Adrenal gland (tissue), 5 donors: ENCODE results near the gene ZDHHC14.

Source experiments
- POLR2A ChIP-seq, 2 donors: fragments of 450-650 bp; IDR thresholded peaks; one replicate each; pipeline ENCODE4 v1.6.1; 2017; ENCODE audit warnings: antibody characterized with exemption in 2 of 2, mild to moderate bottlenecking in 2 of 2, moderate library complexity in 1 of 2
- TF ChIP-seq, protein P1 (sequence below), 6 experiments: fragments of 450-650 bp in 4 of 6; fragments of 200-600 bp in 2 of 6; sonication (generic) in 1 of 6; IDR thresholded peaks; 1 replicate in 5 of 6; 2 replicates in 1 of 6; pipeline versions ENCODE4 v1.5.1 to v1.8.0; 2016 to 2021; ENCODE audit warnings: antibody characterized with exemption in 6 of 6, mild to moderate bottlenecking in 2 of 6, moderate library complexity in 1 of 6
- donor health status: DM: no; HTN: no; CAD: no.

DNA sequence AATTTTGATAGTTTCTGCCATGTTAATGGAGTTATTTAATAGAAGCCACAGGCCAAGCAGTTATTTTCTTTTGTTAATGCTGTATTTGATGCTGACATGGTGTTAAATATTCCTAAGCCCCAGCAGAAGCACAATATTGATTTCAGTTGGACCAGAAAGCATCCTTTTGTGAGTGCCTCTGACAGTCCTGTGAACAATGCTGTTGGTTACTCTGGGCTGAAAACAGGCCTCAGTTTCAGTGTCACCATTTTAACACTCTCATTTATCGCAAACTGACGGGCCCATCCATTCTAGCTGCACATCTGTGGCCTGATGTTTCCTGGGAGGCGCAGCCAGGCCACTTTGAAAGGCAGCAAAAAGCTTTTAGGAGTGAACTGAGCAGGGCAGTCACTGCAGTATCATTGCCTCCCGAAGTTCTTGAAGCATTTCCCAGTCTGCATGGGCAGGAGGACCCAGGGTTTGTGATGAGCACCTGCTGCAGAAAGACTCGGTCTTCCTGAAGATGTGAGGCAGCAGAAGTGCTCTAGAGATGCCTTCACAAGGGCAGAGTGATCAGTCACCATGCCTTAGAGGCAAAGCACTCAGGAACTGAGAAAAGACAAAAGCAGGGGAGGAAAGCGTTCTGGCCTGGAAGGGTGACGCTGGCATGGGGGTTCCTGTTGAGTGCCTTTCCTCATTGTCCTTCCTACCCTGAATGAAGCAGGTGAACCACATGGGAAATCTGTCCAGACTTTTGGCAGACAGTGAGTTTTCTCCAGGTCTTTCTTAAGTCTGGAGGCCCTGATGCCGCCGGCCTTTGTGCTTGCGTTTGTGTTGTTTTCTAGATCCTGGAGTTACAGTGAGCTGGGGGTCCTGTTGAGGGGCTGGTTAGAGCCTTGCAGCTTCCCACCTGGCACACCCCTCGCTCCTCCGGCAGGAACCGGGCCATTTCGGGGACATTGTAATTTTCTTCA, 74.0 kb downstream of the ZDHHC14 start:
- TF ChIP-seq, protein P1, sequence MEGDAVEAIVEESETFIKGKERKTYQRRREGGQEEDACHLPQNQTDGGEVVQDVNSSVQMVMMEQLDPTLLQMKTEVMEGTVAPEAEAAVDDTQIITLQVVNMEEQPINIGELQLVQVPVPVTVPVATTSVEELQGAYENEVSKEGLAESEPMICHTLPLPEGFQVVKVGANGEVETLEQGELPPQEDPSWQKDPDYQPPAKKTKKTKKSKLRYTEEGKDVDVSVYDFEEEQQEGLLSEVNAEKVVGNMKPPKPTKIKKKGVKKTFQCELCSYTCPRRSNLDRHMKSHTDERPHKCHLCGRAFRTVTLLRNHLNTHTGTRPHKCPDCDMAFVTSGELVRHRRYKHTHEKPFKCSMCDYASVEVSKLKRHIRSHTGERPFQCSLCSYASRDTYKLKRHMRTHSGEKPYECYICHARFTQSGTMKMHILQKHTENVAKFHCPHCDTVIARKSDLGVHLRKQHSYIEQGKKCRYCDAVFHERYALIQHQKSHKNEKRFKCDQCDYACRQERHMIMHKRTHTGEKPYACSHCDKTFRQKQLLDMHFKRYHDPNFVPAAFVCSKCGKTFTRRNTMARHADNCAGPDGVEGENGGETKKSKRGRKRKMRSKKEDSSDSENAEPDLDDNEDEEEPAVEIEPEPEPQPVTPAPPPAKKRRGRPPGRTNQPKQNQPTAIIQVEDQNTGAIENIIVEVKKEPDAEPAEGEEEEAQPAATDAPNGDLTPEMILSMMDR (IDR thresholded peaks at IDR 0.05): no peak
- TF ChIP-seq POLR2A (IDR thresholded peaks at IDR 0.05): no peak
